ENCODE data around the gene SIK1.

The SIK1 gene

GRCh38 chr21:43365611-43366426 is 61.1 kb downstream of the SIK1 start:
- no peak for DNase-seq

GRCh38 chr21:43364851-43365424 is 62.0 kb downstream of the SIK1 start:
- no peak for DNase-seq
